Kidney epithelial cell (primary cell): ENCODE measurements around the gene CFAP46. TPM values are rescaled to one million over a fixed set of nuclear protein-coding genes. Genes with fewer than 3 reads are reported as not detected.

Source experiments
- DNase-seq: peaks from one replicate; pipeline ENCODE4 v3.0.0-alpha.2; 2010; ENCODE audit warnings: low read depth
- H3K27me3 ChIP-seq: 2 replicates; pipeline ENCODE4 v1.6.0; 2011; ENCODE audit warnings: low read length; ENCODE audit not compliant: control insufficient read depth, insufficient read depth
- H3K36me3 ChIP-seq: 2 replicates; pipeline ENCODE4 v1.5.1; 2011; ENCODE audit warnings: low read length; ENCODE audit not compliant: control insufficient read depth, insufficient read depth
- H3K4me3 ChIP-seq: 2 replicates; pipeline ENCODE4 v1.5.1; 2011; ENCODE audit warnings: low read depth, mild to moderate bottlenecking, control low read depth, low read length
- CTCF ChIP-seq: IDR thresholded peaks from 2 replicates; pipeline ENCODE4 v1.5.1; 2011; ENCODE audit warnings: mild to moderate bottlenecking, moderate library complexity, low read length, control low read depth, inconsistent platforms; ENCODE audit not compliant: insufficient read depth, poor library complexity, severe bottlenecking
- total RNA-seq: library from RNA; depleted of rRNA; stranded (reverse); fragments of >200 nt; gene quantifications from 2 replicates; pipeline ENCODE4 v1.2.3, GENCODE V29; 2015

The CFAP46 gene
- total RNA-seq, 1 donor from 2014 or later = 5.1 TPM

- no peak for TF ChIP-seq CTCF
- Histone ChIP-seq H3K36me3 (no peaks in the 10 kb centered on the region), H3K27me3 (peaks cover 17% of the 10 kb centered on the region), H3K4me3 (no peak overlapping the region)
- DNase-seq = no peak
Measured at GRCh38 chr10:132866601-132867381, 75.6 kb downstream of the CFAP46 start.

DNA sequence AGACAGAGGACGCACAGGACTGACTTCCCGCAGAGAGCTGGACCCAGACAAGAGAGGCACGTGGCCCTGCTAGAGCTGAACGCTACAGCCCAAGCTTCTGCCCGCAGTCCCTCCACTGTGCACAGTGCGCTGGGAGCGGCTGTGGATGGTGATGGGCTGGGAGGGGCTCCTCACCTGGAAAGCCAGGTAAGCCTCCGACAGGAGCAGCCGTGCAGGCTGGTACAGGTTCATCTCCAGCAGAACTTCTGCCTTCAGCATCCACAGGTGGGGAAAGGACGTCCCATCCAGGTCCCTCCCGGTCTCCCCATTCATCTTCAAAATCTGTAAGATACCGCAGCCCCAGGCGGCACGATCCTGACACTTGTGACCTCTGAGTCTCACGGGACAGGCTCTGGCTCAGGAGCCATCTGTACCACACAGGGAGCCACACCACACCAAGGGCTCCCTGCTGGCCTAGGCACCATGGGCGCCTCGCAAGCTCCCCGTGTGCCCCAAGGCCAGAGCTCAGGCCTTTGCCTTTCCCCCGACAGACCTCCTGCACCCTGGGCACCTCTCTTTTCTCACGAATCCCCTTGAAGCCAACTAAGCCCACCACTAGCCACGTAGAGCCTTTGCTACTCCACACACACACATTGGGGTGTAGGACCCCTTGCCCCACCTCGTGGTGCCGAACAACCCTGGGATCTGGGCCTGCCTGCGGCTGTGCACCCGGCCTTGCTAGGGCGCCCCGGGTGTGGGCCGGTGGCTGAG lies 76.3 kb downstream of the CFAP46 start:
- DNase-seq = no peak
- no peaks in the 10 kb centered on the region for H3K36me3 ChIP-seq
- no peak overlapping the region for H3K4me3 ChIP-seq
- no peak for TF ChIP-seq CTCF
- peaks cover 24% of the 10 kb centered on the region for H3K27me3 ChIP-seq

DNA sequence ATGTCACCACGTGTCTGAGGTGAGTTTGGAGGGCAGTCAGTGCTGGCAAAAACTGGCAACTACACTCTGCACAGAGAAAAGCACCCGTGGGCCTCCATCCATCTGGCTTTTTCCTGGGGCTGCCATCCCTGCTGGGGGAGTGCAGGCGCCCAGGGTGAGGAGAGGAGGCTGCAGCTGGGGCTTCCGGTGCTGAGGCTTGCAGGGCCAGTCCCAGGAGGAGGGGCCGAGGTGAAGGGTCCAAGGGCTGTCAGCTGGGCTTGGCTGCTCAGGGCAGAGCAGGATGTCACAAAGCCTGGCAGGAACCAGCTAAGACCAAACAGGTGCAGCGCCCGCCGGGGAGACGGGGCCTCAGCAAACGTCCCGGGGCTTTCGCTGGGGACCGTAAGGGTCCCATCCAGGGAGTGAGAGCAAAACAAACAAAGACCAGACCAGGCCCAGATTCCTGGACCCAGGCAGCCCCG lies 77.2 kb downstream of the CFAP46 start:
- Histone ChIP-seq H3K27me3 (peaks cover 29% of the 10 kb centered on the region), H3K4me3 (no peak overlapping the region), H3K36me3 (no peaks in the 10 kb centered on the region)
- TF ChIP-seq CTCF = no peak
- DNase-seq = no peak

DNA sequence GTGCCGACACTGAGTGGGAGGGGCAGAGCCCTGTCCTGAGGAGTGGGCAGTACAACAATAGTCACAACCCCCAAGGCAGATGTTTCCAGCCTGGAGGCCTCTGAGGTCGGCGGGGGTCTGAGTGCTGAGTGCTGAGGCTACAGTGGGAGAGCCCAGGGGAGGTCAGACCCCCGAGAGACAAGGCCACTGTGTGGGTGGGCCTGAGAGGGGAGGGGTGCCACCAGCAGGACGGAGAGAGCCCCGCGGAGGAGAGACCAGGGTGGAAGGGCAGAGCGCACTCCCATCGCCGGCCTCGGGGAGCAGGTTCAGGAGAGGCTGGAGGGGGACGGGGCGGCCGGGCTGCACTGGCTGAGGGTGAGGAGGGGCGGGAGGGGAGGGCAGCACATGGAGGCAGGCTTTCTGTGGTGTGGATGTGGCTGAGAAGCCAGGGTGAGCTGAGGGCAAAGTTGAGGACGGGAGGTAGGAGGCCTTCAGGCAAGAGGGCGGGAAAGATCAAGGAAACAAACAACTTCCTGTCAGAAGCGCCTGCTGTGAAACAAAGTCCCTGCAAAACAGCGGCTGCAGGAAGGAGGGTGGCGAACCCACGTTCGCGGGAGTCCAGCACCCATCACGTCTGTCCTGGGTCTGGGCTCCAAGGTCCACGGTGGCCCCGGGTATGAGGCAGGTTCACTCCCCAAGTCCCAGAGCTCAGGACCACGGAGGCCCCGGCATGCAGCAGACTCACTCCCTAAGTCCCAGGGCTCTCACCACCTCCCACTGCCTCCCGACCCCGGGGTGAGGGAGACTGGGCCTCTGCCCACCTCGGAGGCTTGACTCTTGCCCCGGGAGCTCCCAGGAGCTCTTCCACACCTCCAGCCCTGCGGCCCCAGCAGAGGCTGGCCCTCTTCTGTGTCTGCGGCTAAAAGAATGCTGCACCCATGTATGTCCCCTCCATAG lies 79.6 kb downstream of the CFAP46 start:
- Histone ChIP-seq H3K4me3 (no peak overlapping the region), H3K36me3 (no peaks in the 10 kb centered on the region), H3K27me3 (peaks cover 32% of the 10 kb centered on the region)
- DNase-seq = no peak
- TF ChIP-seq CTCF = no peak

- no peaks in the 10 kb centered on the region for H3K36me3 ChIP-seq
- H3K4me3 ChIP-seq = no peak overlapping the region
- peaks cover 32% of the 10 kb centered on the region for H3K27me3 ChIP-seq
- no peak for DNase-seq
- TF ChIP-seq CTCF = no peak
Measured at GRCh38 chr10:132861884-132862461, 80.4 kb downstream of the CFAP46 start.
